Immature natural killer cell (primary cell): ENCODE data around the gene PLCH2. TPM values are rescaled to one million over a fixed set of nuclear protein-coding genes. Genes with fewer than 3 reads are reported as not detected.

Source experiments
- DNase-seq, 3 donors: peaks; one replicate each; pipeline ENCODE4 v3.0.0; 2022; ENCODE audit warnings: mixed read lengths in 1 of 3
- H3K27ac Mint-ChIP-seq, 6 donors: one replicate each; pipeline ENCODE4 v1.8.0; 2020; ENCODE audit warnings: mixed read lengths in 6 of 6, mild to moderate bottlenecking in 5 of 6, inconsistent platforms in 4 of 6, moderate library complexity in 3 of 6
- H3K27me3 Mint-ChIP-seq, 3 donors: one replicate each; pipeline ENCODE4 v1.8.0; 2020 to 2021; ENCODE audit warnings: low read depth in 3 of 3, mild to moderate bottlenecking in 3 of 3, mixed read lengths in 3 of 3, moderate library complexity in 3 of 3, inconsistent platforms in 1 of 3
- H3K36me3 Mint-ChIP-seq, 3 donors: one replicate each; pipeline ENCODE4 v1.8.0; 2020; ENCODE audit warnings: mixed read lengths in 3 of 3, inconsistent platforms in 2 of 3, mild to moderate bottlenecking in 2 of 3
- H3K4me1 Mint-ChIP-seq, 2 donors: one replicate each; pipeline ENCODE4 v1.8.0; 2020; ENCODE audit warnings: inconsistent platforms in 2 of 2, mild to moderate bottlenecking in 2 of 2, mixed read lengths in 2 of 2, moderate library complexity in 1 of 2
- H3K4me3 Mint-ChIP-seq, 5 donors: one replicate each; pipeline ENCODE4 v1.8.0; 2020; ENCODE audit warnings: mild to moderate bottlenecking in 5 of 5, mixed read lengths in 5 of 5, inconsistent platforms in 3 of 5, moderate library complexity in 3 of 5
- H3K9me3 Mint-ChIP-seq, 6 donors: one replicate each; pipeline ENCODE4 v1.8.0; 2020; ENCODE audit warnings: mild to moderate bottlenecking in 6 of 6, mixed read lengths in 6 of 6, inconsistent platforms in 4 of 6, moderate library complexity in 3 of 6
- polyA plus RNA-seq, 3 donors: library from polyadenylated mRNA; unstranded; fragments of 300-500 nt; fragmentation: Illumina TruSeq; gene quantifications; one replicate each; pipeline ENCODE4 v1.2.3, GENCODE V29; 2021

The PLCH2 gene
- polyA plus RNA-seq, 3 donors from 2014 or later, result 2.9 to 5.1 TPM; not detected in 1

DNA sequence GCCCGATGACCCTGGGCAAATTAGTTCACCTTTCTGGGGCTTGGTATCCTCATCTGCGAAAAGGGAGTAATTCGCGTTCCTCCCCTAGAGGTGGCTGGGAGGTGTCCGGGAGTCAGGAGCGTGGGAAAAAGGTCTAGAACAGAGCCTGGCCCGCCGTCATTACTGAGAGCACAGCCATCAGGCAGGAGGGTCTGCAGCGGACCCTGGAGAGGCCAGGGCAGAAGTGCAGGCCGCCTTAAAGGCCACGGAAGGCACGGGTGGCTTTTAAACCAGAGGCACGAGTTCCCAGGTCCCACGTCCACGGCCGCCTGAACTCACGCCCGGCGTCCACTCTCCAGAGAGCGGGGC, 49.5 kb downstream of the PLCH2 start:
- H3K27ac Mint-ChIP-seq, result peak overlapping the region in 3 of 6 donors; percentile 74 to 83 (median 79)
- H3K9me3 Mint-ChIP-seq, result no peaks in the 10 kb centered on the region
- peaks cover 2 to 5% (median 4%) of the 10 kb centered on the region in 3 donors for H3K27me3 Mint-ChIP-seq
- H3K4me1 Mint-ChIP-seq, result peaks cover 44 to 45% of the 10 kb centered on the region in 2 donors
- peaks cover 3 to 9% (median 7%) of the 10 kb centered on the region in 3 donors for H3K36me3 Mint-ChIP-seq
- no peak for DNase-seq
- H3K4me3 Mint-ChIP-seq, result peak overlapping the region; percentile 92 to 99 (median 96)

DNA sequence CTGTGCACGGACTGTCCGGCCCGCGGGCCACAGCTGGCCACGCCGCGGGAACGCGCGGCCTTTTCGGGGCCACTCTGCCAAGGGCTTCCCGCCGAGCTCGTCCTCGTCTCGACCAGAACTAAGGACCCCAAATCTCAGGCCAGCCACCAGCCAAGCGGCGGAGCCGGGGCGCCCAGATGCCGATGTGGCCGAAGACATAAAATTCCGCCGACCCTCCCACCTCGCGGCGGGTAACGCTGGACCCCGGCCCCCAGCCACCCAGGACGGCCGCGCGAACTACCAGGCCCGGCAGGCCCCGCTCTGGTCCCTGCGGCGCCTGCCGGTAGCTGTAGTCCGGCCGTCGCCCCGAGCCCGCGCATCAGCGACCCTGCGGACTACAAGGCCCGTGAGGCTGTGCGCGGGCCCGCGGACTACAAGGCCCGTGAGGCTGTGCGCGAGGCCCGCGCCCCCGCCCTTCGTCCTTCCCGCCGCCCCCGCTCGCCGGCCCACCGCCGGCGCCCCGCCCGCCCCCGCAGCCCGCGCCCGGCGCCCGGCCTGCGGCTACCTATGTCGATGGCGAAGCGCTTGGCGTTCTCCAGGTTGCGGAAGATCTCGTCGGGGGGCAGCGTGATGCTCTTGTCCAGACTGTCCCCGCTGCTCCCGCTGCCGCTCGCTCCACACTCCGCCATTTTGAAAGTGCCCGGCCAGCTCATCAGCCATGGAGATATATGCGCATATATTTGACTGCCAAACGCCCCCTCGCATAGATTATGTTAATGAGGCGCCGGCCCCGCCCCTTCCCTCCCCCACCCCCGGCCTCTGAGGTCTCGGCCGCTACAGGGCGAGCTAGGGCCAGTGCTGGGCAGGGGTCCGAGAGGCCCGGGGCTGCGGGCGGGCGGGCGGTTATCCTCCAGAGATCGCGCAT, 50.1 kb downstream of the PLCH2 start, which contains the start of gene PANK4:
TSS of gene PANK4 (minus strand) at position 677 of the 904 bp plus-strand sequence. CDS start at position 668, 9 bp downstream.
- H3K9me3 Mint-ChIP-seq, result no peaks in the 10 kb centered on the region
- peak within 1 kb of the TSS; percentile 83 to 98 (median 96) for H3K27ac Mint-ChIP-seq
- peaks cover 44 to 45% of the 10 kb centered on the region in 2 donors for H3K4me1 Mint-ChIP-seq
- H3K36me3 Mint-ChIP-seq, result peaks cover 0 to 6% (median under 1%) of the 10 kb centered on the region in 3 donors
- peaks cover under 1 to 5% (median 4%) of the 10 kb centered on the region in 3 donors for H3K27me3 Mint-ChIP-seq
- peak within 1 kb of the TSS; percentile 92 to 99 (median 96) for H3K4me3 Mint-ChIP-seq
- peak; percentile 86 to 88 (median 87) for DNase-seq

DNA sequence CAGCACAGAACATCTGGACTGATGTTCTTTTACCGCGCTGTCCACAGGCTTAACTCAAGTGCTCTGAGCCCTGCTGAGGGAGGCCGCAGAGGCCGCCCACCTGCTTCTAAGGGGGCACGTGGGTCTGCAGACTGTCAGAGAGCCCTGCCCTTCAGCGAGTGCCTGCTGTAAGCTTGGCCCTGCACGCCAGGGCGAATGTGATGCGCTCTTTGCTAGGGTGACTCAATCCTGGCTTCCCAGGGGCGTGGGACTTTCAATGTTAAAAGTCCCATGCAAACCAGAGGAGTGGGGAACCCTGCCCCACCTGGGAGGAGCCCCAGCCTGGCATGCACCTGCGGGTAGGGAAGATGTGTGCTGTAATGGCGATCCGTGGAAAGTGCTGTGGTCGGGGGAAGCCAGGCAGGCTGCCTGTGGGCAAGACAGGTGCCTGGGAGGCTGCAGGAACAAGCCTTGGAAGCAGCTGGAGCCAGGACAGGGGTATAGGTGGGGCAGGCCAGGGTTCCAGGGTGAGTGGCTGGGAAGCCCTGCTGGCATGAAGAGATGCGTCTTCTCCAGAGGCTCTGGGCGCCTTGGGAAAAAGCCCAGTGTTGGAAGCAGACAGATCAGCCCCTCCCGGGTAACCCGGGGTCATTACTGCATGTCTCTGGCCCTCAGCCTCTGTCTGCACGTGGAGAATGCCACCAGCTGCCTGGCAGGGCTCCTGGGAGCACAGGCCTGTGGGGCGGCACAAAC, 50.9 kb downstream of the PLCH2 start:
- Mint-ChIP-seq H3K36me3 (peaks cover 0 to 6% (median 0%) of the 10 kb centered on the region in 3 donors), H3K27me3 (peaks cover 2 to 5% (median 4%) of the 10 kb centered on the region in 3 donors), H3K9me3 (no peaks in the 10 kb centered on the region), H3K4me3 (peak overlapping the region; percentile 6 to 96 (median 54)), H3K4me1 (peaks cover 44 to 45% of the 10 kb centered on the region in 2 donors), H3K27ac (peak overlapping the region in 3 of 6 donors; percentile 37 to 83 (median 76))
- no peak for DNase-seq

DNA sequence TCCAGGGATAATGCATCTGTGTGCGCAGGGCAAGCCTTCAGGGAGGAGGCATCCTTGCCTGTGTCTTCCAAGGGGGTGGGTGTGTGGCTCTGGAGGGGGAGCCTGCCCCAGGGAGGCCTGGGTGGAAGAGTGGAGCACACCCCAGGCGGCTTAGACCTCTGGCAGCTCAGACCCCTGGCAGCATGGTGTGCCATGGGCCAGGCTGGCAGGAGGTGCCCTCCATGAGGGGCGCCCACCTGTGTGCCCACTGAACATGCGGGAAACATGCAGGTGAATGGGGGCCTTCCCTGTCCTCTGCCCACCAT, 51.4 kb downstream of the PLCH2 start:
- Mint-ChIP-seq H3K9me3 (no peaks in the 10 kb centered on the region), H3K27ac (no peak overlapping the region), H3K4me3 (peak overlapping the region in 1 of 5 donors; percentile 54), H3K36me3 (peaks cover 0 to 3% (median 0%) of the 10 kb centered on the region in 3 donors), H3K4me1 (peaks cover 40 to 44% of the 10 kb centered on the region in 2 donors), H3K27me3 (peaks cover 2 to 5% (median 4%) of the 10 kb centered on the region in 3 donors)
- DNase-seq, result no peak

DNA sequence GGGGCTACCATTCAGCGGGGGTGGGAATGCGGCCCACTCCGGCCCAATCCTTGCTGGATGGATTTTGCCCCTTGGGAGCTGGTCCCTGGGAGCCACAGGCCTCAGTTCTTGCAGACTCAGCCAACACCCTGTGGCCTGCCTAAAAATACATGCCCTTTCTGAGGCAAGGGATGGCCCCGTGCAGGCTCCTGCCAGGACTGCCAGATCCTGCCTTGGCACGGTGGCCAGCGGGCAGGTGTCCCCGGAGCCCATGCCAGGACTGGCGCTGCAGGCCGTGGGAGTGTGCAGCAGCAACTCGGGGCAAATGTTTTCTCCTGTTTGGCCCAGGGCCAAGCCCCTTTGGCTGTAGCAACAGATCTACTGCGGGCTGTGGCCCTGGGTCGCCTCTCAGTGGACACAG, 51.9 kb downstream of the PLCH2 start:
- DNase-seq, result no peak
- peaks cover 35 to 39% of the 10 kb centered on the region in 2 donors for H3K4me1 Mint-ChIP-seq

DNA sequence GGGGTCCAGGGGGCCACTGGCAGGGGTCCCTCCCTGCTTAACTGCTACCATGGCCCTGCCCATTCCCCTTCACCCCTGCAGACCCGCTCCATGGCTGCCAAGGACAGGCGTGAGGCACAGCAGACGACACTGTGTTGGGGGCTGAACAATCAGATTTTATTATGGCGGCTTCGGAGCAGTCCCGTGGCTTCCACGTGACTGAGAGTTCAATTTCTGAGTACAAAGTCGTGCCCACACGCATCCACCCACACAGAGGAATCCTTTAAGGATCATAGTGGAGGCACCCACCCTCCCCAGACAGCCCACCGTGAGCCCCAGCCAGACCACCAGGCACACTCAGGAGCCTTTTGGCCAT, 52.5 kb downstream of the PLCH2 start:
- no peak for DNase-seq
- peaks cover 29 to 35% of the 10 kb centered on the region in 2 donors for H3K4me1 Mint-ChIP-seq
- H3K27ac Mint-ChIP-seq, result no peak overlapping the region
- H3K27me3 Mint-ChIP-seq, result peaks cover 2 to 5% (median 4%) of the 10 kb centered on the region in 3 donors
- peak overlapping the region in 3 of 5 donors; percentile 69 to 76 (median 73) for H3K4me3 Mint-ChIP-seq
- no peaks in the 10 kb centered on the region for H3K9me3 Mint-ChIP-seq
- no peaks in the 10 kb centered on the region for H3K36me3 Mint-ChIP-seq

More for the DNA sequence above, 51.9 kb downstream of the PLCH2 start:
- Mint-ChIP-seq H3K9me3 (no peaks in the 10 kb centered on the region), H3K4me3 (no peak overlapping the region), H3K27me3 (peaks cover 2 to 5% (median 4%) of the 10 kb centered on the region in 3 donors), H3K36me3 (no peaks in the 10 kb centered on the region), H3K27ac (no peak overlapping the region)

DNA sequence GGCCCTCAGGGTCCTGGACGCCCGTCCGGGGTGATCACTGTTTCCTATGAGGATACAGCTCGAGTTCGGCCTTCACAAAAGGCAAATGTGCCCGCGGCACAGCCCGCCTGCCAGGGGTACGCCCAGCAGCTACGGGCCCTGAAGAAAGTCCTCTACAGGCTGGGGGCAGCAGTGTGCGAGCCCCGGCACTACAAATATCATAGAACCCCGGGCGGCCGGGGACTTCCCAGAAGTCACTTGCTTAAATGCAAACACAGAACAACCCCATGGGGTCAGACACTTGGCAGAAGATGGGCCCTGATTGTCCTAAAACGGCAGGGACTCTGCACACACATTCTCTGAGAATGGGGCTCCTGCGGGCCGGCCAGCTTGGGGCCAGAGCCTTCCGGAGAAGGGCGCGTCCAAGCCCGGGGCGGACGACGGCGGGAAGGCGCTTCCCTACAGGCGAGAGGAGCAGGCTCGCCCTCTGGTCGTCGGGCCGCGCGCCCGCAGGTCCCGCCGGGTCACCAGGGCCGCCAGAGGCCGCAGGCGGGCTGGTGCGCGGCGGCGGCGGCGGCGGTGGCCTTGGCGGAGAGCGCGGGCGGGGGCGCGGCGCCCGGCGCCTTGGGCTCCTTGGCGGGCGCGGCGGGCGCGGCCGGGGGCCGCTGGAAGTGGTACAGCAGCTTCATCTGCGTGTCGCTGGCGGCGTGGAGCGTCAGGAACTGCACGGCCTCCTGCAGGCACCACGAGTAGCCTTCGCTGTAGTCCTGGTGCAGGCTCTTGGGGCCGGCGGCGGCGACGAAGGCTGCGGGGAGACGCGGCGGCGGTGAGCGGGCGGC, 53.1 kb downstream of the PLCH2 start:
- Mint-ChIP-seq H3K27me3 (peaks cover 2 to 7% (median 5%) of the 10 kb centered on the region in 3 donors), H3K27ac (peak overlapping the region in 2 of 6 donors; percentile 3 to 40), H3K4me1 (peaks cover 23 to 30% of the 10 kb centered on the region in 2 donors), H3K4me3 (peak overlapping the region; percentile 59 to 76 (median 69)), H3K36me3 (no peaks in the 10 kb centered on the region), H3K9me3 (no peaks in the 10 kb centered on the region)
- DNase-seq, result peak; percentile 28 to 46 (median 38)

DNA sequence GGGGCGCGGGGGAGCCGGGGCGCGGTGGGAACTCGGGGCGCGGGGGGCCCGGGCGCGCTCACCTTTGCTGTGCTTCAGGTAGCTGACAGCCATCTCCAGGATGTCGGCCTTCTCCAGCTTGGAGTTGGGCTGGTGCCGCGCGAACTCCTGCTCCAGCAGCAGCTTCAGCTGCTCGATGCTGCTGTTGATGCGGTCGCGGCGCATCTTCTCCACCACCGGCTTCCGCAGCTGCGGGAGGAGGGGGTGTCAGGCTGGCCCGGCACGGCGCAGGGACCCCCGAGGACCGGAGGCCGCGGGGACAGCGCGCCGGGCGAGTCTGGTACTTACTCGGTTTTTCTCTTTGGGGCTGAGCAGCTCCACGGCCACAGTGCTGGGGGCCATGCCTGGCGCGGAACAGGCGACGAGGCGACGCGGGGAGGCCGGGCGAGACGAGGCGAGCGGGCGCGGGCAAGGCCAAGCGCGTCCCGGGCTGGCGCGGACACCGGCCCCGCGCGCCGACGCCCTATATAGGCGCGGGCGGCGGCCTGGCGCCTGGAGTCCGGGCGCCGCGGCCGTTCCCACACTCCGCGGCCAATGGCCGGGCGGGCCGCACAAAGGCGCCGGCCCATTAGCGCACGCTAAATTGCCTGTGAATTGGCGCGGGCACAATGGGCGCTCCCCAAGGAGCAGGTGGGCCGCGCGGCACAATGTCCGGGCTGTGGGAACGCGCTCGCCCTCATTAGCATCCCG, 53.9 kb downstream of the PLCH2 start, which contains the start of gene HES5:
TSS of gene HES5 (minus strand) at position 480 of the 729 bp plus-strand sequence. CDS start at position 381, 99 bp downstream.
- H3K27ac Mint-ChIP-seq, result peak within 1 kb of the TSS in 2 of 6 donors; percentile 3 to 40
- no peak for DNase-seq
- peaks cover 2 to 5% (median 5%) of the 10 kb centered on the region in 3 donors for H3K27me3 Mint-ChIP-seq
- peaks cover 16 to 22% of the 10 kb centered on the region in 2 donors for H3K4me1 Mint-ChIP-seq
- H3K4me3 Mint-ChIP-seq, result peak within 1 kb of the TSS; percentile 59 to 76 (median 69)
- no peaks in the 10 kb centered on the region for H3K9me3 Mint-ChIP-seq
- no peaks in the 10 kb centered on the region for H3K36me3 Mint-ChIP-seq

DNA sequence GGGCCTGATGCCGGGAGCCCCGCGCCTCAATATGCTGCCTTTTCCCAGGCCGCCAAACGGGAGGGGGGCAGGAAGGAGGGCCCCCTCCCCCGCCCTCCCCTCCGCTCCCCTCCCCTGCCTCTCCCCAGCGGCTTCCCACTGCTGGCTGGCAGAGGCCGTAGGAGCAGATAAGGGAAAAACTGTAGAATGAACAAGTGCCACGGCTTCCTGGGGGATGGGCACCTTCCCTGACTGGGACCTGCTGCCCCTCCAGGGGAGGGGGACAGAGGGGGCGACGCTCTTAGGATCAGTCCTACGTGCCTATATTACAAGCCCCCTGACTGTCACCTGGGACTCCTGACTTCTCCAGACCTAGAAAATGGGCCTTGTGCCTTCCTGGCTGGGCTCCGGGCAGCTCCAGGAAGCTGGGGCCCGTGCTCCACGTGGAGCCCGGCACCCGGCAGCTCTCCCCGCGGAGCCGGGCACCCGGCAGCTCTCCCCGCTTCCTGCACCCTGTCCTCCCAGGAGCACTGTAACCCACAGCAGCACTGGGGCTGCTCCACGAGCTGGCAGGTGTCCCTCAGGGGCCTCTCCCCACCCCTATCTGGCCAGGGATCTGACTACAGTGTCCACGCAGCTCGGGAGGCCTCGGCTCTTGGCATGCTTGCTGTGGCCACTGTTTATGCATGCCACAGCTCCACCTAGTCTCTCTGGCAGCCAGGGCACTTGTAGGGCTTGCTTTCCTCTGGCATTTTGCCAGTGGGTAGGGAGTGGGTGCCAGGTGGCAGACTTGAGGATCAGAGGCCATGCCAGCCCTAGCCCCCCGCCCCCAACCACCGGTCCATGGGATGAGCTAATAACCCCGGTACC, 54.6 kb downstream of the PLCH2 start:
- Mint-ChIP-seq H3K4me3 (peak overlapping the region in 2 of 5 donors; percentile 42 to 53), H3K27me3 (peaks cover 2 to 5% (median 5%) of the 10 kb centered on the region in 3 donors), H3K27ac (no peak overlapping the region), H3K36me3 (no peaks in the 10 kb centered on the region), H3K4me1 (peaks cover 10 to 15% of the 10 kb centered on the region in 2 donors), H3K9me3 (no peaks in the 10 kb centered on the region)
- no peak for DNase-seq

DNA sequence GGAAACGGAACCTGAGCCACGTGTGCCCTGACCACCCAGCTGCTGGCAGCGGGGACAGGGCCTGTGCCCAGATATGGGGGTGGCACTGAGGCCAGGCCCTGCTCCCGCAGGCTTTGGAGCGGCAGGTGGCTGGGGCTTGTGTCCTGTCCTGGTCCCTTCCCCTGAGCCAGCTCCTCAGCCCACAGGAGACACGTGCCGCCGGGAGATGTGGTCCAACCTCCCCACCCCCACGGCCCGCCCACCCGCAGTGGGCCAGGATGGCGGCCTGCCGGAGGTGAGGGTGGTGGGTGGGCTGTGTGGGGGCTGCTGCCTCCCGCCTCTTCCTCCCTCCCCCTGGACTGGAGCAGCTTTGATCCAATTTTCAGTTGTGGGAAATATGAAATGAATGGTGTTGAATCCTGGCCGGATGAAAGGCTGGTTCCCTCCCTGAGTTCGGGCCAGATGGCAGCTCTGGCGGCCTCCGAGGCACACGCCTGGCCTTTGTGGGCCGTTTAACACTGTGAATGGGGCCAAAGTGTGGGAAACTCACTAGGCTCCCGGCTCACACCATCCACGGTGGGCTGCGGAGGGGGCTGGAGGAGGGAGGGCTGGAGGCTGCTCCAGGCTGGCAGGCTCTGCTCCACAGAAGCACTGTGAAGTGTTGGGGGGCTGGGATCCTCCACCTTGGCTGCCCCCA, 56.5 kb downstream of the PLCH2 start:
- peaks cover 2 to 5% (median 2%) of the 10 kb centered on the region in 3 donors for H3K27me3 Mint-ChIP-seq
- no peak overlapping the region for H3K27ac Mint-ChIP-seq
- H3K9me3 Mint-ChIP-seq, result no peaks in the 10 kb centered on the region
- H3K36me3 Mint-ChIP-seq, result no peaks in the 10 kb centered on the region
- H3K4me3 Mint-ChIP-seq, result no peak overlapping the region
- no peak for DNase-seq
- peaks cover 5 to 7% of the 10 kb centered on the region in 2 donors for H3K4me1 Mint-ChIP-seq

DNA sequence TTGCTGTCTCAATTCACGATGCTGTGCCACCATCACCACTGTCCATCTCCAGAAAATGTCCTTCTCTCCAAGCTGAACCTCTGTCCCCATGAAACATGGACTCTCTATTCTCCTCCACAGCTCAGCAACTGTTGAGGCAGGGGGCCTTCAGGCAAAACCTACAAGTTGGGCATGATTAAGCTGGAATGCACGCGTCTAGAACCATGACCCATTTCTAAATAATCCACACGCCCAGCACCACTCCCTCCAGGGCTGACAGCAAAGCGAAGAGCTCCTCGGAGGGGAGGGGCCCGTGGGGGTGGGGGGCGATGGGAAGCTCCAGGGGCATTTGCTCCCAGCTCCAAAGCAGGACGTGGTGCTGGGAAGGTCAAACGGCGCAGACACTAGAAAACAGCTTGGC, 57.3 kb downstream of the PLCH2 start:
- Mint-ChIP-seq H3K27ac (no peak overlapping the region), H3K9me3 (no peaks in the 10 kb centered on the region), H3K27me3 (peaks cover 2 to 5% (median 2%) of the 10 kb centered on the region in 3 donors), H3K36me3 (no peaks in the 10 kb centered on the region), H3K4me3 (peak overlapping the region in 1 of 5 donors; percentile 33), H3K4me1 (peaks cover 5 to 7% of the 10 kb centered on the region in 2 donors)
- DNase-seq, result no peak
